ENCODE results near the gene MTUS2.
"Not testable (repeated sequence)": the region's sequence is repeated elsewhere in the genome, so short reads cannot be mapped to it uniquely, and the experiment has no call there.

Gene MTUS2

GRCh38 chr13:28958441-28958840 is 138.3 kb downstream of the MTUS2 start:
- DNase-seq (ENCODE audit: low read depth): no peak

- no peak for DNase-seq (ENCODE audit: low read depth)
These were observed 143.9 kb downstream of the MTUS2 start for GRCh38 chr13:28964052-28964451.

DNA sequence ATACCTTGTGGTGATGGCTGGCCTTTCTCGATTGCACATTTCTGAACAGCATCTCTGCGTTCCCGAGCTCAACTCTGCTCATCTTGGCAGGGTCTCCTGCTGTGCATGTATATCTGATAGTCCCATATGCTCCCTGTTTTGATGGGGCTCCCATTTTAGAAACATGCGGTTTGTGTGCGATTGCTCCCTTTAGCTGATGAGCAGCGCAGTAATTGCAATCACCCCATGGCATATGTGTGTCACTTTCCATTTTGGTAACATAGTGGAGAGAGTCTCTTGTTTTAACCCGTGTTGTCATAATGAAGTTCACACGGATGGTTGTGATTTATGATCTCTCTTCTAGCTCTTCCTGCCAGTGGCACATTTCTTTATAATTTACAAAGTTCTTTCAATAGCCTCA is 144.7 kb downstream of the MTUS2 start:
- no peak for DNase-seq (ENCODE audit: low read depth)

- peak; percentile 1 for DNase-seq (ENCODE audit: low read depth)
These were observed 147.1 kb downstream of the MTUS2 start for GRCh38 chr13:28967029-28967915.

- DNase-seq (ENCODE audit: low read depth): no peak
These were observed 156.1 kb downstream of the MTUS2 start for GRCh38 chr13:28976195-28976594.

- no peak for DNase-seq (ENCODE audit: low read depth)
These were observed 156.5 kb downstream of the MTUS2 start for GRCh38 chr13:28976636-28977035.

- DNase-seq (ENCODE audit: low read depth): no peak
These were observed 158.4 kb downstream of the MTUS2 start for GRCh38 chr13:28978574-28978973.

- DNase-seq (ENCODE audit: low read depth): no peak
These were observed 161.4 kb downstream of the MTUS2 start for GRCh38 chr13:28981530-28981929.

GRCh38 chr13:28983641-28984040 is 163.5 kb downstream of the MTUS2 start:
- no peak for DNase-seq (ENCODE audit: low read depth)

DNA sequence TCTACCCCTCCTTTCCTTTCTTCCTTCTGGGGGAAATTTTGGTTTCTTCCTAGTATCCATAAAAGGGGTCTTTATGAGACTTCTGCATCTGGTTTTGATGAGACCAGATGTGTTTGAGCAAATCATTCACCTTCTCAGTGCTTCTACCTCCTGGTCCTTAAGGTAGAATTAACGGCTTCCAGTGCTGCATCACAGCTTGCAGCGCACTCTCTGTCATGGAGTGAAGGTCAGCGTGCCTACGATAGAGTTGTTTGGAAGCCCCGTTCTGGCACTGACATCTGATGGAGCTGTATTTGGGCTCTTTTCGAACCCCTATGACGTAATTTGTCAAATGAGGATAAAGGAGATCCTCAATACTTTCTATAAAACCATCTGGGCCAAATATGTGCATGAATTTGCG is 164.2 kb downstream of the MTUS2 start:
- DNase-seq (ENCODE audit: low read depth): no peak

DNA sequence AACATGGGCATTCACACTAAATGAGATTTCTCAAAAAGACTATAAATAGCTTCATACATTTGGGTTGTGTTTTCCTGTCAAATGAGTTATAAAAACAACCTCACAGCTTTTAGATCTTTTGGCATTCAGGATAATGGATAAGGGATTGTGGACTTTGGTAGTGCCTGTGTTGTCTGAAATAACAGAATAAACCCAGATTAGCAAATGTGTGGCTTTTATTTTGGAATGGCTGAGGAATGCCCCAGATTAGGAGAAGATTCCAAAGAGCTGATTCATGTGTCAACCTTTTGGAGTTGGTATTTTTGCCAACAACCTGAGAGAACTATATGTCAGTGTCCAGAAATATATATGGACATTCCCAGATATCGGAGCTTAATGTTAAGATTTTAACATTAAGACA is 164.7 kb downstream of the MTUS2 start:
- peak; percentile 1 for DNase-seq (ENCODE audit: low read depth)

GRCh38 chr13:28990378-28990777 is 170.2 kb downstream of the MTUS2 start:
- DNase-seq (ENCODE audit: low read depth): not testable (repeated sequence)

- no peak for DNase-seq (ENCODE audit: low read depth)
These were observed 171.6 kb downstream of the MTUS2 start for GRCh38 chr13:28991764-28992163.

GRCh38 chr13:29000826-29001225 is 180.7 kb downstream of the MTUS2 start:
- no peak for DNase-seq (ENCODE audit: low read depth)

DNA sequence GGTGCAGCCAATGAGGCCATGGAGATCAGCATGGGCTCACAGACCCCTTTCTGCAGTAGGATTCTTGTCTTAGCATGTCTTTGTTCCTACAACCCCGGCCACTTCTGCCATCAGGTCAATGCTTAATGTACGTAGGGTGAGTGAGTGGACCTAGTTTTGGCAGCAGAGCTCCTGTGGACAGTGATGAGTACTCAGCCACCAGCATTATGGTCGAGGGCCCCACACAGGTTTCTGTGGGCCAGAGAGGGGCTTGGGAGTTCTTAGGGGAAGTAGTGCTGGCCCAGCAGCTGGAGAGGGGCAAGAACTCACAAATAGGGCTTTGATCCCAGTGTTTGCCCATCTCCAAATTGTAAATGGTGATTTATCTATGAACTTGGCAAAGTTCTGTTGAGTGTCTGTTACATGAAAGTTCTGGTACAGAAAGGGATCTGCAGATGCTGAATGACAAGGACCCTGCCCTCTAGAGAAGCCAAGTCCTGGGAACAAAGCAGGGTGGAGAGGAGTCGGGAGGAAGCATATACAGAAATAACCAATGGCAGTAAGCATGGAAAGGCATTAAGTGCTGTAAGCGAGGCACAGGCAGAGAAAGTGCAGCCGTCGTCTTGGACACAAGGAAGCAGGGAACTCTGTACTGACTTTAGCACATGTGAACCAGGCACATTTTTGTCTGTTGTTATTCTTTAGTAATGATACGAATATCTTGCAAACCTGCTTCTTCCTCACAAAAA is 185.1 kb downstream of the MTUS2 start:
- DNase-seq (ENCODE audit: low read depth): no peak

DNA sequence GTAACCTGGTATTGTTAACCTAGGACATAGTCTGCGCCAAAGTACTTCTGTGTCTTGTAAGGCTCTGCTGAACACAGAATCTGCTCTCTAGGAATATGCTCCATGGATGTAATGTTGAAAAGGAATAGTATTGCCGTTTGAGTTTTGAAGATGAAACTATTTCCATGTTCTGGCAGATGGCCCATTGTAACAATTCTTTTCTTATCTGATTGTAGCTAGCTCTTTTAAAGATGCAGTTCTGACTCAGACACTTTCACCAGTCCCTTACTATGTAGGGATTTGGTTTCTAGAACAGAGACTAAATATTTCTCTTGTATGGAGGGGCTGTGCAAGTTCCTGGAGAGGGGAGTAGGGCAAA is 185.6 kb downstream of the MTUS2 start:
- peak; percentile 27 for DNase-seq (ENCODE audit: low read depth)

DNA sequence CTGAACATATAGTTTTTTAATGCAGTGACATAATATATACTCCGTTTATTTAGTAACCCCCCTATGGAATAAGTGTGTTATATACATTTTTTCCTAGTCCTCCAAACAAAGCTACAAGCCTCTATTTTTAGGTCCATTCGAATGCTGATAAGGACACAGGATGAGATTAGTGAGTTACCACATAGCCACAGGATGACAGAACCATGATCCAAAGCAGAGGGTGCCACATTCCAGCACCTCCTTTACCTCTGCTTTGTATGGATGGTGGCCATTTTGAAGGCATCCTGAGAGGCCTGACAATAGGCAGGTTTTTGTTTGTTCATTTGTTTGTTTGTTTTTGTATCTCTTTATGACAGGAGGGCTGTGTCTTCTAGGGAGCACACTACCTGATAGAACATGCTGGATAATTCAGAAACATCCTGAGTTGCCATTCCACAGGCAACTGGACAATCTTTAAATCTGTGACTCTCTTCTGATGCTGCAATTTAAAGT is 186.3 kb downstream of the MTUS2 start:
- DNase-seq (ENCODE audit: low read depth): peak; percentile 16

DNA sequence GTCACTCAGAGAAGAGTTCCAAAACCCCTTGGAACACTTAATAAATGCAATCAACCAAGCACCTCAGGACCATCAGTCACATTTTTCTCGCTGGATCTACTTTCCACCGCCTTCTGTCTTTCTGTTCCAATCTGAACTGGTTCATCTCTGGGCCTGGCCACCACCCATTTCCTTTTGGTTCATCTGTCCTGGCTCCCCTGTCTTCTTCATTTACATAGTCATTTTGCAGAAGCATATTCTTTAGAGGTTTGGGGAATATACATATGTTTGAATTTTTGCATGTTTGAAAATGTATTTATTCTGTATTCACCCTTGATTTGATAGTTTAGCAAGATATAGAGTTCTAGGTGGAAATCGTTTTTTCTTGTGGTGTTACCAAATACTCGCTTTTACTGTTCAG is 188.2 kb downstream of the MTUS2 start:
- DNase-seq (ENCODE audit: low read depth): no peak

- DNase-seq (ENCODE audit: low read depth): no peak
These were observed 200.2 kb downstream of the MTUS2 start for GRCh38 chr13:29020314-29020713.

DNA sequence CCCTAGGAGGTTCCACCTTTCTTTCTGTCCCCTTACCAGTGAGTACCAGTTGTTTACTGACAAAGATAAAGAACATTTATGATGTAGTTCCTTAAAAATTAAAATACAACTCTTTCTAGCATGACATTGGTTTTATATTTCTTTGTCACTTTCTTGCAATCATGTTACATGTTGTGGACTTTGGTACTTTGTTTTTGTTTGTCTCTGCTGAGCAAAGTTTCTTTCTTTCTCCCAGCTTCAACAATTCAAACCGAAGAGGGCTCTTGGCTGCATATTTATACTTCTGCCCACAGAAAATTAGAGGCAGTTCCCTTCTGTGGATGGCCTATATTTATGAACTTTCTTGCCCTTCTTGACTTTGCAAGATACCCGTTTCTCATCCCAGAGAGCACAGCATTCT is 201.2 kb downstream of the MTUS2 start:
- DNase-seq (ENCODE audit: low read depth): no peak

- no peak for DNase-seq (ENCODE audit: low read depth)
These were observed 201.6 kb downstream of the MTUS2 start for GRCh38 chr13:29021717-29022116.

DNA sequence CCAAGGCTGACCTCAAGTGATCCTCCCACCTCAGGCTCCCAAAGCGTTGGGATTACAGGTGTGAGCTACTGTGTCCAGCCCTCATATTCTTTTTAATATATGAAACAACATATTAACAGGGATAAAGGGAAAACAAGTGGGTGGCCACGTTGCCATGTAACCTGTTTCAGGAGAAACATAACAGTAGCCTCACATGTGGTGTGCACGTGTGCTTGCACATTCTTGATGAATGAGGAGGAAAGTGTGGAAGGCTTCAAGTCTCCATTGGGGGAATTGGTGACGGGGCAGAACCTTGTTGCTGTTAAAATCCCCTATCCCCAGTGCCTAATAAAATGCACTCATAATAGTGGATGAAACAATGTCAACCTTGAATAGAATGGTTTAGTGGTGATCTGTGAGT is 202.3 kb downstream of the MTUS2 start:
- DNase-seq (ENCODE audit: low read depth): no peak

GRCh38 chr13:29022968-29023367 is 202.8 kb downstream of the MTUS2 start:
- no peak for DNase-seq (ENCODE audit: low read depth)
